ENCODE results near the gene AMFR.
"Not testable (repeated sequence)": the region's sequence is repeated elsewhere in the genome, so short reads cannot be mapped to it uniquely, and the experiment has no call there.

Gene AMFR

DNA sequence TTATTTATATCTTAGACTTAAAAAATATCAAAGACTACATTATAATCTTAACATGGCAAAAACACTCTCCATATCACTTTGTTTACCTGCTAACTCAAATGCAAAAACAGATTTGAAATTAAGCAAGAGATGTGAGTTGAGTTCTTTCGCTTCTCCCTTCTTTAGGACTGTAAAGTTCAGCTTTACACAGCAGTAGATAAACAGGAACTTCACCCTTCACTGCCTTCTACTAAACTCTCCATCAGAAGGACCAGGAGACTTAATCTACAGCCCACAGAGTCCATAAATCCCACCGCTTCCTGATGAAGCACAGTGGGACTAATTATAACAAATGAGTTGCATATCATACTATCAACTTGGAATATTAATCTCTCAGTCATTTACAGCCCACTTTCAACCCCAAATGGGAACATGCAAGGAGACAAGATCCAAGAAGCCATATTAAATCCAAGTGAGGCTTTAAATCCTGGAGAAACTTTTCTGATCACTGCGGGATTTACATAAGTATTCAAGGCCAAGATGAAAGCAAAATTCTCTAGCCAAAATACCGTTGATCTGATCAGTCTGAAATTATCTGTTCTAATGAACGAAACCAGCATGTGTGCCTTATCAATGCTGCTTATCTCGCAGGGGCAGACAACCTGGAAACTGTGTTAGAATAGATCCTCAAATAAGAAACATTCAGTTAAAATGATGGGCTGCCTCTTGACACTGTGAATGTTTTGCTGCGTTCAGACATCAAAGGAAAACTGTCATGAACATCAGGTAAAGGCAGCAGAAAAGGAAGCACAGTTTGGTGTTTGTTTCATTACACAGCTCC lies 1.6 kb downstream of the AMFR start:
- no peak for DNase-seq

- no peak for DNase-seq
Observed at GRCh38 chr16:56422896-56423441, 2.4 kb downstream of the AMFR start.

DNA sequence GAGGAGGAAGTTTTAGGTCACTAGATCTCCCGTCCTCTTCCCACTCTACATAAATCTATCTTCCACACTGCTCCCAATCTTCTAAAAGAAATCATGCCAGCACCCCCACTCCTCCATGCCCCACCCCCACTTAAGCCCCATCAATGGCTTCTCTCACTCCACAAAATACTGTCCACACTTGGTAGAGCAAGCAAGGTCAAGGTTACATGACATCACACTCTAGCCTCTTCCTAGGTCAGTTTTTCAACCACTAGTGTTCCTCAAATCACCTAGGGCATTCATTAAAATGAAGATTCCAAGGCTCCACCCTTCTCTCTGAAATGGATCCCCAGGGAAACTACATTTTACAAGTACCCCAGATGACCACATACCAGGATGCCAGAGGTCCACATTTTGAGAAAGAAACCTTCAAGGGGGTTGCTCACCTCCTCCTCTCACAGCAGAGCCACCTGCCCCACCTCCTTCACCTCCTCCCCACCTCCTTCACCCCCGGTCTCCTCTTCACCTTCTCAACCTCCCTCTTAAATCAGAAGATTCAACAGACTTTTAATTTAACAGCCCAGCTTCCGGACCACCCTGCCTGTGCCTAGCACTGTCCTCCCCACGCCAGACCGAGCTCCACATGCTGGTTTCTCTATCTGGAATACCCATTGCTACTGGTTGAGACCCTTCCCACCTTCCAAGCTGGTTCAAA lies 3.2 kb downstream of the AMFR start:
- no peak for DNase-seq

- no peak for DNase-seq
Observed at GRCh38 chr16:56421313-56421712, 4.0 kb downstream of the AMFR start.

DNA sequence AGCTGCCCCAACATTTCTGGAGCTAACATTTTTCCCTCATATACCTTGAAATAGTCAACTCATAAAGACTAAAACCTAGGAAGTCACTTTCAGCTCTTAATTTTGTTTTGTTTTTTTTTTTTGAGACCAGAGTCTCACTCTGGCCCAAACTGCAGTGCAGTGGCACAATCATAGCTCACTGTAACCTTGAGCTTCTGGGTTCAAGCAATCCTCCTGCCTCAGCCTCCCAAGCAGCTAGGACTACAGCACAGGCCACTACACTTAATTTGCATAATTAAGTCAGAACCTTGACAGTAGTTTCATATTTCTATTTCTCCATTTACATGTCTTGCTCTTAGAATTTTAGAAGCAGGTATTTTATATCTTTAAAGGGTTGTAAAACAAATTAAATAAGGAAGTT lies 4.7 kb downstream of the AMFR start:
- DNase-seq = no peak

DNA sequence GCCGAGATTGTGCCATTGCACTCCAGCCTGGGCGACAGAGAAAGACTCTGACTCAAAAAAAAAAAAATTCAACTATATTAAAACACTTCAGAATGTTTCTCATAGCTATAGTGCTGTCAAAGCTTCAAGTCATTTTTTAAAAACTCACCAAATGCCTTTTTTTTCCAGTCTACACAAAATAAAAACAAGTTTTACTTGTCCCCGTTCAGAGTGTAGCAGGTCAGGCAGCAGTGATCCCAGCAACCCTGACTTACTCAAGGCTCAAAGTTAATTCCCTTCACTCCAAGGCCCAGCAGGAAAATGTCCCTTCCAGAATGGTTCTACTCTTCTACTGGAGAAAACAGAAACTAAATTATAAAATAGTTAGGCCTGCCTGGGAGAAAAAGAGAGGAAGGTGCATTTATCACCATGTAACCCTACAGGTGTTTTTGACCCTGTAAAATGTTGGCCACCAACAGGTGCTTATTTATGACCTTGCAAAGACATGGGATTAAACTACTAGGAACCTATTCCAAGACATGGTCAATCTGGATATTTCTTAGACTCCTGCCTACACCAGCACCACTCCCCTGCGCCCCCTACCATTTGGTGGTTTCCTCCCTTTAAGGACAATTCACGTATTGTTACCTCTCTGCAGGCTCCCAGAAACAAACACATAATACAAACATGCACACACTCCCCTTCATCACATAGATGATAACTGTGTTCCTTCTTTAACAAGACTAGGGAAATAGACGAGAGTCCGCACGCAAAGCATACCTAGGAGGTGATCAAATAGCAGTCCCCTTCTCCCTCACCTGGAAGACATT lies 5.4 kb downstream of the AMFR start:
- DNase-seq = no peak

- no peak for DNase-seq
Observed at GRCh38 chr16:56417138-56417537, 8.2 kb downstream of the AMFR start.

- DNase-seq = no peak
Observed at GRCh38 chr16:56415875-56416274, 9.5 kb downstream of the AMFR start.

- DNase-seq = no peak
Observed at GRCh38 chr16:56414366-56414765, 11.0 kb downstream of the AMFR start.

DNA sequence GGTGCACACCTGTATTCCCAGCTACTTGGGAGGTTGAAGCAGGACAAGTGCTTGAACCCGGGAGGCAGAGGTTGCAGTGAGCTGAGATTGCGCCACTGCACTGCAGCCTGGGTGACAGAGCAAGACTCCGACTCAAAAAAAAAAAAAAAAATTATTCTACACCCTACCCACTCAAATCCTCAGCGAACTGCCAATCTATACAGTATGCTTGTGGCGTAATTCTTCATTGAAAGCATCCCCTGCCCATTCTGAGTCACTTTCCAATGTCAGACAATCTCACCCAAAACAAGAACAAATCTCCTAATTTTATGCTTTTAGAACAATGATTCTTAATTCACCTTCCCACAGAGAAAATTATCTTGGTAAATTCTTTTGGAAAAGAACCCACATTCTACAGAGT lies 12.0 kb downstream of the AMFR start:
- no peak for DNase-seq

- no peak for DNase-seq
Observed at GRCh38 chr16:56411624-56412023, 13.7 kb downstream of the AMFR start.

DNA sequence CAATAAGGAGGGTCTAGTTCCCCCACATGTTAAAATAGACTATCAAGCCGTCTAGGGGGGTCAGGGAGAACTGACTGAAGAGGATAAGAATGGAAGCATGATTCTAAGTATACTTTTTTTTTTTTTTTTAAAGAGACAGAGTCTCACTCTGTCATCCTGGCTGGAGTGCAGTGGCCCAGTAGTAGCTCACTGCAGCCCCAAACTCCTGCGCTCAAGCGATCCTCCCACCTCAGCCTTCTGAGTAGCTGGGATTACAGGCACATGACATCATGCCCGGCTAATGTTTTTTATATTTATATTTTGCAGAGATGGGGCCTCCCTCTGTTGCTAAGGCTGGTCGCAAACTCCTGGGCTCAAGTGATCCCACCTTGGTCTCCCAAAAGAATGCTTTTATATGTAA lies 14.2 kb downstream of the AMFR start:
- DNase-seq = no peak

DNA sequence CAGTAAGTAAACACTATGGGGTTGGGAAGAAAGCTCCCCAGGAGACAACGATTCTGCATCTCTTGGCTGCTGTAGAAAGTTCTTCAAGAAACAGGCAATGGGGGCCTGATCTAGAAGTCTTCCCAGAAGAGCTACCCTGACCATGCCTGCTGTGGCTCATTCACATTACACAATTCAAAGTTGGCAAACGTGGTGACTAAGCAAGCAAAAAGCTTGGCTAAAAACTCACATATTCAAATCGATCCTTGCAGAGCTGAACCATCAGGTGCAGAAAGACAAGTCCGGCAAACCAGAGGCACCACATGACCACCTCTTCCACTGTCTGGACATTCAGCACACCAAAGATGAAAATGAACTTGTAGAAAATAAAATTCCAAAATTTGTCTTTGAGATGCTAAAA lies 16.1 kb downstream of the AMFR start:
- DNase-seq = no peak

DNA sequence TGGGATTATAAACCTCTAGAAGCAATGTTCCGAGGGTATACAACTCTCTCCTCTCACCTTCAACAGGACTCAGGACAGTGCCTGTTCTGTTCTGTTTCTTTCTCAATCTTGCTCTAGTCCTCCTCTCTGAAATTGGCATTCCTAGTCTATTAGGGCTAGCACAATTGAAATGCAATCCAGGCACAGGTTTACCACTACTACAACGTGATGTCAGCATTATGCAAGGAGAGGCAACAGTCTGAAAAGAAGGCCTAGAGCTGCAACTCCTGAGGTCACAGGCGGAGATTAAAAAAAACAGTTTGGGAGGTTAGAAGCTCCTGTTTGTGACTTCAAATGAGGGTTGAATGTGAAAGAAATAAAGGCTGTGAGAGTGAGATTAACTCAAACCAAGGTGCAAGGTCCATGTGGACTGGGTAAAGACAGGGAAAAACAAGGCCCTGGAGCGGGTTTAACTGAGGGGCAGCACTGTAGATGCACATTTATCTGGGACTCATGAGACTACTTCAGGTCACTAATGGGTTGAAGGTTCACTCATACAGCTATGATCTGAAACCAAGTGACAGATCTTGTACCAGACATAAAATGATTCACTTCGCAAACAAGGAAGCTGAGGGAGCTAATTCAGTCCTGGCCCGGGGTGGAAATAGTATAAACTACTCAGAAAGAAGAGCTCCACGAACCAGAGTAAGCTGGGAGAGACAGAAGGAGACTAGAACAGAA lies 16.8 kb downstream of the AMFR start:
- DNase-seq = no peak

DNA sequence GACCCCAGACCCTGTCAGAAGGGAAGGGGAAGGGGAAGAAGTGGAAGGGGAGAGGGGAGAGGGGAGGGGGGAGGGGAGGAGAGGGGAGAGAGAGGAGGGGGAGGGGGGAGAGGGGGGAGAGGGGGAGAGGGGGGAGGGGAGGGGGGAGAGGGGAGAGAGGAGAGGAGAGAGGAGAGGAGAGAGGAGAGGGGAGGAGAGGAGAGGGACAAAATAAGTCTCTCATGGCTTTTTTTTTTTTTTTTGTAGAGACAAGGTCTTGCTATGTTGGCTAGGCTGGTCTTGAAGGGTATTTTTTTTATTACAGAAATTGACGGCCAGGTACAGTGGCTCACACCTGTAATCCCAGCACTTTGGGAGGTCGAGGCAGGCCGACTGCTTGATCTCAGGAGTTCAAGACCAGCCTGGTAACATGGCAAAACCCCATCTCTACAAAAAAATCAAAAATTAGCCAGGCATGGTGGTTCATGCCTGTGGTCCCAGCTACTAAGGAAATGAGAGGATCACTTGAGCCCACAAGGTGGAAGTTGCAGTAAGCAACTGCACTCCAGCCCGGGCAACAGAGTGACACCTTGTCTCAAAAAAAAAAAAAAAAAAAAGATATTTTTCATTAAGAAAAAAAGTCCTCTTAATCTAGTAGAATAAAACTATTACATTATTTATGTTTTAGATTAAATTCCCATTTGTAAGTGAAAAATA lies 19.2 kb downstream of the AMFR start:
- no peak for DNase-seq

GRCh38 chr16:56401482-56401881 lies 23.9 kb downstream of the AMFR start:
- DNase-seq = no peak

DNA sequence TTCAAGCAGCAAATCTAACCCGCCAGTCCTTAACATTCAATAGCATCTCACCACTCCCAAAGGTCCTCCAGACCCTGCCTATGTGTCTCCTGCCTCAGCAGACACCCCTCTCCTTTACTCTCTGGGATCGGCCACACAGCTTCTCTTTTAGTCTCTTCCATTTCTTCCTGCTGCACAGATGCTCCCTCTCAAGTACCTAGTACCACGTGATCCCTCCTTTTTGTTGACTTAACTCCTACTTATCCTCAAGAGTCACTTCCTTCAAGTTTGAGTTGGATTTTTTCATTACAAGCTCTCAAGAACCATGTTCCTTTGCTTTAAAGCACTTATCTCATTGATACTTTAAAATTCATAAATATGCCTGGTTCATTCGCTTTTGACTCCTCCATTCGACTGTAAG lies 24.9 kb downstream of the AMFR start:
- DNase-seq = no peak

DNA sequence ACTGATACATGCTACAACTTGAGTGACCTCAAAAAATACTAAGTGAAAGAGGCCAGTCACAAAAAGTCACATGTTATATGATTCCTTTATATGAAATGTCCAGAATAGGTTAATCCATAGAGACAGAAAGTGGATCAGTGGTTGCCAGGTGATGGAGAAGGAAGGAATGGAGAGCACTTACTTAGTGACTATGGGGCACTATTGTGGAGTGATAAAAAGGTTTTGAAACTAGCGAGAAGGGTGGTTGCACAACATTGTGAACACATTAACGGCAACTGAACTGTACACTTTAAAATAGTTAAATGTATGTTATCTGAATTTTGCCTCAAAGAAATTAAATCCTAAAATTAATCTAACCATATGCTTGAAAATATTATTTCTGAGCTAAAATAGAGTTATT lies 25.9 kb downstream of the AMFR start:
- DNase-seq = no peak

- DNase-seq = no peak
Observed at GRCh38 chr16:56399047-56399446, 26.3 kb downstream of the AMFR start.

DNA sequence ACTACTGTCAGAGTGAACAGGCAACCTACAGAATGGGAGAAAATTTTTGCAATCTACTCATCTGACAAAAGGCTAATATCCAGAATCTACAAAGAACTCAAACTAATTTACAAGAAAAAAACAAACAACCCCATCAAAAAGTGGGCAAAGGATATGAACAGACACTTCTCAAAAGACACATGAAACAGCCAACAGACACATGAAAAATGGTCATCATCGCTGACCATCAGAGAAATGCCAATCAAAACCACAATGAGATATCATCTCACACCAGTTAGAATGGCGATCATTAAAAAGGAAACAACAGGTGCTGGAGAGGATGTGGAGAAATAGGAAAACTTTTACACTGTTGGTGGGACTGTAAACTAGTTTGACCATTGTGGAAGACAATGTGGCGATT lies 28.6 kb downstream of the AMFR start:
- not testable (repeated sequence) for DNase-seq

DNA sequence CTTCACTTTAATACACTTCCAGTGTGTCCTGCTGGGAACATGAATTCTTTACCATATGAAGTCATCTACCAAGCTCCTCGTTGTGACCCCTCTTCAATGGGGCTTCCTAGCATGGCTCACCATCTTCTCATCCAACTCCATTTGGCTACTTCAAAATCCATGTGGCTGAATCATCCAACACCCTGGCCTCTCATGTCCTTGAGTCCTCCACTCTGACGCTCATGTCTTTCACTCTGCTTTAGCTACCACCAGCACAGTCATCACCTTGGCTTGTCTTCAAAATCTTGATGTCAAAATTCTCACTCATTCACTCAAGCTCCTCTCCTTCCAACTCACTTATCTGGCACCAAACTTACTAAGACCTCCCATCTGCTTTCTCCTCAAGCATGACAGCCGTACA lies 35.8 kb downstream of the AMFR start:
- no peak for DNase-seq

- DNase-seq = no peak
Observed at GRCh38 chr16:56388209-56388608, 37.1 kb downstream of the AMFR start.
